Kidney (tissue), 14 donors: ENCODE measurements around the gene LRP5. TPM values are rescaled to one million over a fixed set of nuclear protein-coding genes. Genes with fewer than 3 reads are reported as not detected.

Source experiments
- DNase-seq, 5 donors: peaks; one replicate each; pipeline ENCODE4 v3.0.0-alpha.2; 2013 to 2020
- FAIRE-seq: peaks from 2 replicates; lab custom pipeline; 2012; peaks lifted over from hg19 to GRCh38; lab: Jason Lieb, UNC
- H3K27ac ChIP-seq, 2 donors: one replicate each; pipeline ENCODE4 v1.7.0; 2013; ENCODE audit warnings: low read depth in 2 of 2, low read length in 2 of 2, inconsistent platforms in 1 of 2
- H3K27me3 ChIP-seq: one replicate; pipeline ENCODE4 v1.7.1; 2013; ENCODE audit warnings: low read length, inconsistent platforms; ENCODE audit not compliant: control insufficient read depth, insufficient read depth
- H3K36me3 ChIP-seq, 3 donors: one replicate each; pipeline versions ENCODE4 v1.7.0 to v1.7.1; 2013; ENCODE audit warnings: low read length in 3 of 3, control low read depth in 1 of 3, inconsistent platforms in 1 of 3; ENCODE audit not compliant: insufficient read depth in 3 of 3, control insufficient read depth in 2 of 3
- H3K4me1 ChIP-seq, 3 donors: one replicate each; pipeline versions ENCODE4 v1.7.0 to v1.7.1; 2013; ENCODE audit warnings: low read length in 3 of 3, inconsistent platforms in 1 of 3, low read depth in 1 of 3; ENCODE audit not compliant: control insufficient read depth in 2 of 3, insufficient read depth in 2 of 3
- H3K4me3 ChIP-seq, 3 donors: one replicate each; pipeline versions ENCODE4 v1.7.0 to v1.8.1; 2013; ENCODE audit warnings: low read length in 3 of 3, control low read depth in 1 of 3, inconsistent platforms in 1 of 3
- H3K9ac ChIP-seq, 3 donors: one replicate each; pipeline versions ENCODE4 v1.7.0 to v1.7.1; 2013; ENCODE audit warnings: low read length in 3 of 3, control low read depth in 1 of 3, inconsistent platforms in 1 of 3
- H3K9me3 ChIP-seq, 3 donors: one replicate each; pipeline versions ENCODE4 v1.7.0 to v1.7.1; 2013; ENCODE audit warnings: low read length in 3 of 3, control low read depth in 1 of 3, inconsistent platforms in 1 of 3; ENCODE audit not compliant: control insufficient read depth in 2 of 3, insufficient read depth in 1 of 3
- intact Hi-C: fragments of 100-400 bp; cut with DNase I; formaldehyde crosslinking; loops from one replicate; pipeline ENCODE4 v1.11.1; 2022
- polyA plus RNA-seq: library from polyadenylated mRNA; stranded (reverse); fragments of 350-450 nt; fragmentation: Illumina TruSeq; extraction: RNeasy Lipid Tissue Mini Kit (QIAGEN cat#74804); gene quantifications from one replicate; pipeline ENCODE4 v1.2.3, GENCODE V29; 2014; ENCODE audit warnings: low read depth, low replicate concordance; ENCODE audit not compliant: insufficient read depth
- total RNA-seq: library from RNA; stranded (reverse); fragmentation: NEBNext Ultra II Directional; extraction: Animal tissue kit (Norgen Biotek cat#: 25700); gene quantifications from one replicate; pipeline ENCODE4 v1.2.1, GENCODE V29; 2021
- TF ChIP-seq, protein P1 (sequence below): IDR thresholded peaks from 3 replicates; pipeline ENCODE4 v1.5.1; 2012; ENCODE audit warnings: mild to moderate bottlenecking, moderate library complexity, borderline replicate concordance; ENCODE audit not compliant: insufficient read depth; ENCODE audit errors: extremely low read depth
- donor health status: control.
- donor health status: control.
- donor health status: control.
- donor health status: control.
- donor health status: control.
- donor health status: DM: yes; HTN: yes; CAD: no.
- donor health status: Normal renal cell carcinoma (clear cell type).

LRP5 gene
- total and polyA plus RNA-seq, 2 donors from 2014 or later, result 55.4 to 71.3 TPM

DNA sequence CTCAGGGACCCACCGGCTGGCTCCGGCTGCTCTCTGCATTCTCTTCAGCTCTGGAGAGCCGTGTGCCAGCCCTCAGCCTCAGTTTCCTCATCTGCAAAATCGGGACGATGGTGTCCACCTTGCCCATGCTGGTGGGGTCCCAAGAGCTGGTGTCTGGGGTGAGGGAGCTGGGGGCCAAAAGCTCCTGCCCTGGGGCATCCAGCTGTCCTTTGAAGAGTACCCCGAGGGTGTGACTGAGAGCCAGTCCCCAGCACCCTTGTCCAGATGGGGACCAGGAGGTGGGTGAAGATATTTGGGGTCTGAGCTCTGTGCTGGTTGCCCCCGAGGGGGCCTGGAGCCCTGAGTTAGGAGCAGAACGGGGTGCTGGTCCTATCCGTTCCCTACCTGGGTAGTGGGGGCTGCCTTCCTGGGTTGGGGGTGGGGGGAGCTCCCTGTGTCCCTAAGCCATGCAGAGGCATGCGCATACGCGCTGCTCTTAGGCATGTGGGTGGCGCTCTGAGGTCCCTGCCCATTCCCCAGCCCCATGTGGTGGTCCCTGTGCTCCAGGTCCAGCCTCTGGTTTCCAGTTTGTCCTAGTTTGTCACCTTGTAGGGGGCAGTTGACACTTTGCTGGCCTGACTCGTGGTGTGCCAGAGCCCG, 4.9 kb downstream of the LRP5 start:
- DNase-seq (no peak), FAIRE-seq (no peak)
- Histone ChIP-seq H3K9me3 (no peaks in the 10 kb centered on the region), H3K9ac (no peak overlapping the region), H3K4me1 (peaks cover 4 to 39% (median 28%) of the 10 kb centered on the region in 3 donors), H3K36me3 (no peaks in the 10 kb centered on the region), H3K27me3 (no peaks in the 10 kb centered on the region), H3K4me3 (no peak overlapping the region), H3K27ac (no peak overlapping the region)
- intact Hi-C loops, result loop anchor here (10.0 kb wide), 1 partner anchor 68 kb away; no protein-coding TSS in a partner anchor
- TF ChIP-seq, protein P1, sequence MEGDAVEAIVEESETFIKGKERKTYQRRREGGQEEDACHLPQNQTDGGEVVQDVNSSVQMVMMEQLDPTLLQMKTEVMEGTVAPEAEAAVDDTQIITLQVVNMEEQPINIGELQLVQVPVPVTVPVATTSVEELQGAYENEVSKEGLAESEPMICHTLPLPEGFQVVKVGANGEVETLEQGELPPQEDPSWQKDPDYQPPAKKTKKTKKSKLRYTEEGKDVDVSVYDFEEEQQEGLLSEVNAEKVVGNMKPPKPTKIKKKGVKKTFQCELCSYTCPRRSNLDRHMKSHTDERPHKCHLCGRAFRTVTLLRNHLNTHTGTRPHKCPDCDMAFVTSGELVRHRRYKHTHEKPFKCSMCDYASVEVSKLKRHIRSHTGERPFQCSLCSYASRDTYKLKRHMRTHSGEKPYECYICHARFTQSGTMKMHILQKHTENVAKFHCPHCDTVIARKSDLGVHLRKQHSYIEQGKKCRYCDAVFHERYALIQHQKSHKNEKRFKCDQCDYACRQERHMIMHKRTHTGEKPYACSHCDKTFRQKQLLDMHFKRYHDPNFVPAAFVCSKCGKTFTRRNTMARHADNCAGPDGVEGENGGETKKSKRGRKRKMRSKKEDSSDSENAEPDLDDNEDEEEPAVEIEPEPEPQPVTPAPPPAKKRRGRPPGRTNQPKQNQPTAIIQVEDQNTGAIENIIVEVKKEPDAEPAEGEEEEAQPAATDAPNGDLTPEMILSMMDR, result no peak

DNA sequence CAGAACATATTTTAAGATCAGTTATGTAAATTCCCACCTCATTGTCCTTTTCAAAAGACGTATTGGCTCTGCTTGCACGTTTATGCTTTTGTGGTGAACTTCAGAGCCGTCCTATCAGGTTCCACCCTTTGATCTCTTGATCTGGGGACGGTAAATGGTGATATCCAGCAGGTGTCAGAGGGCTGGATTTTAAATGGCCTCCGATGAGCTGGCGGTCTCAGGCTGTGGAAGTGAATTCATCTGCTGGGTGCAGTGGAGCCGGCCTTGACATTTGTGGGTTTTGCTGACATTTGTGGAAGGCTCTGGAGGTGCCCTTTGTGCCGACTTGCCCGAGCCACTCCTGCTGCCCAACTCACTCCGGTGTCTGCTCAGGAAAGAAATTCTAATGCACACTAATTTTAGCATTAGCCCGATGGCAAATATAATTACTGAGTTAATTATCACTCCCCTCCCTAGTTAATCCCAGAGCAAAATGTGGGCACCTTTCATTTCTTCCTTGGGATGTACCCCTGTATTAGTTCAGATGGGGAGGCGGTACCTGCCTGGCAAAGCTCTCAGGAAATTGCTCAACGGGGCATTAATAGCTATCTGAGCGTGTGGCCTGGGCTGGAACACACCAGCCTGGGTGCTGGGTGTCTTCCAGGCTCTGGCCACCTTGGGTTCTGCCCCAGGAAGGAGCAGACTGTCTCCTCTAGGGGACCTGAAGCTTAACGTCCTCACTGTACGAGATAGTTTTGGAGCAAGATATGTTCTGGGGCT, 9.1 kb downstream of the LRP5 start:
- peak overlapping the region in 1 of 3 donors; percentile 26 for H3K9ac ChIP-seq

DNA sequence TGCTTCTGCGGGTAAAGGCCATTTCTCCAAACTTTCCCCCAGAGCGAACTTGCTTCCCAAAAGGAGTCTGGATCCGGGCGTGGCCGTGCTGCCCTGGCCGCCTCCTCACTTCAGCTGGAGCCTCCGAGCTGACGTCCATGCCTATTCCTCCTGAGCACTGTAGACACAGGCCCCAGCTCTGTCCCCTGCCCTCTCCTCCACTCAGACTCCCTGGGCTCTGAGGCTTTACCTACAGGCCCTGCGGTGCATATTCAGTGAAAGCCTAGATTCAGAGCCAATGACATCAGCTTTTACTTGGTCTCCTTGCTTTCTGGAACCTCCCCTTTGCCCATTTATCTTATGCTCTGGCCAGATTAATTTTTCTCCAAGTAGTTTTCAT, 9.7 kb downstream of the LRP5 start:
- no peaks in the 10 kb centered on the region for H3K9me3 ChIP-seq
- no peak overlapping the region for H3K4me3 ChIP-seq
- peaks cover 0 to 33% (median 29%) of the 10 kb centered on the region in 3 donors for H3K4me1 ChIP-seq
- no peak for DNase-seq
- peak overlapping the region; percentile 41 to 67 for H3K27ac ChIP-seq
- intact Hi-C loops, result no loop called here
- H3K27me3 ChIP-seq, result no peaks in the 10 kb centered on the region
- H3K36me3 ChIP-seq, result no peaks in the 10 kb centered on the region
- TF ChIP-seq, protein P1, result no peak
- peak overlapping the region in 1 of 3 donors; percentile 26 for H3K9ac ChIP-seq
- FAIRE-seq, result no peak

More for the DNA sequence above, 9.1 kb downstream of the LRP5 start:
- TF ChIP-seq, protein P1, result no peak
- Histone ChIP-seq H3K36me3 (no peaks in the 10 kb centered on the region), H3K9me3 (no peaks in the 10 kb centered on the region), H3K27me3 (no peaks in the 10 kb centered on the region), H3K27ac (peak overlapping the region in 1 of 2 donors; percentile 67), H3K4me1 (peaks cover 0 to 32% (median 24%) of the 10 kb centered on the region in 3 donors), H3K4me3 (no peak overlapping the region)
- intact Hi-C loops, result no loop called here
- DNase-seq, result no peak
- no peak for FAIRE-seq
